ENCODE results near the gene FAM193A. TPM values are rescaled to one million over a fixed set of nuclear protein-coding genes. Genes with fewer than 3 reads are reported as not detected.

FAM193A gene
- total RNA-seq, 4 donors from 2014 or later = 9.8 to 18.7 (median 16.4) TPM

GRCh38 chr4:2574863-2575262 is 38.4 kb downstream of the FAM193A start:
- TF ChIP-seq CTCF (IDR thresholded peaks at IDR 0.05) (no peak), POLR2A (IDR thresholded peaks at IDR 0.05) (no peak)
- Histone ChIP-seq H3K4me1 (peaks cover 0 to 50% (median 6%) of the 10 kb centered on the region in 3 donors), H3K4me3 (no peak overlapping the region), H3K27me3 (no peaks in the 10 kb centered on the region), H3K9me3 (no peaks in the 10 kb centered on the region), H3K27ac (no peak overlapping the region), H3K36me3 (peaks cover 0 to 15% (median 0%) of the 10 kb centered on the region in 3 donors)
- WGBS, 2 donors = 80 to 82% methylated on average over 9 of the region's 9 CpGs
- intact Hi-C loops (cut with DNase I) = no loop called here
- DNase-seq = no peak

DNA sequence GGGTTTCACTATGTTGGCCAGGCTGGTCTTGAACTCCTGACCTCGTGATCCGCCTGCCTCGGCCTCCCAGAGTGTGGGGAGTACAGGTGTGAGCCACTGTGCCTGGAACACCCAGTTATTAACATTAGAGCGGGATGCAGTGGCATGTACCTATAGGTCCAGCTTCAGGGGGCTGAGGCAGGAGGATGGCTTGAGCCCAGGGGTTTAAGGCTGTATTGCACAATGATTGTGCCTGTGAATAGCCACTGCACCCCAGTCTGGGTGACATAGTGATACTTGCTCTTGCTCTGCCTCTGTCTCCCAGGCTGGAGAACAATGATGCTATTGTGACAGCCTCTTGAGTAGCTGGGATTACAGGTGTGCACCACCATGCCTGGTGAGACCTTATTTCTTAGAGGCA is 39.8 kb downstream of the FAM193A start:
- Histone ChIP-seq H3K4me1 (peaks cover 0 to 36% (median 0%) of the 10 kb centered on the region in 3 donors), H3K27ac (no peak overlapping the region), H3K4me3 (no peak overlapping the region), H3K27me3 (no peaks in the 10 kb centered on the region), H3K36me3 (peaks cover 0 to 19% (median 0%) of the 10 kb centered on the region in 3 donors), H3K9me3 (no peaks in the 10 kb centered on the region)
- 78% methylated on average over 1 to 3 of the region's 4 CpGs for WGBS, 2 donors
- TF ChIP-seq POLR2A (IDR thresholded peaks at IDR 0.05) = no peak
- TF ChIP-seq CTCF (IDR thresholded peaks at IDR 0.05) = no peak
- DNase-seq = no peak
- intact Hi-C loops (cut with DNase I) = no loop called here

DNA sequence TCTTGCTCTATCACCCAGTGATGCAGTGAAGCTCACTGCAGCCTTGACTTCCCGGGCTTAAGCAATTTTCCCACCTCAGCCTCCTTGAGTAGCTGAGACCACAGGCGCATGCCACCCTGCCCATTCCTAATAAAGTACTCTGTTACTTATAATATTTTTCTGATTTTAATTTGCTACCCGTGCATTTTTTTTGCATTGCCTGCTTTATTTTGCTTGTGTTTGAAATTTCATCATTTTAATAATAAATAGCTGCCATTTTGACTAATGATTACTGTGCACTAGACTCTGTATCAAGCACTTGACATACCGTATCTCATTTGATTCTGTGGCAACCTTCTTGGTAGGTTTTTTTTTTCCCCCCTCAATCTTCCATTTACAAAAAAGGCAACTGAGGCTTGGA is 41.7 kb downstream of the FAM193A start:
- peaks cover 5 to 31% (median 10%) of the 10 kb centered on the region in 3 donors for H3K4me1 ChIP-seq
- 81 to 83% methylated on average over 4 of the region's 4 CpGs for WGBS, 2 donors
- H3K27me3 ChIP-seq = no peaks in the 10 kb centered on the region
- H3K9me3 ChIP-seq = no peaks in the 10 kb centered on the region
- no peak overlapping the region for H3K27ac ChIP-seq
- no peak overlapping the region for H3K4me3 ChIP-seq
- no peak for TF ChIP-seq CTCF (IDR thresholded peaks at IDR 0.05)
- TF ChIP-seq POLR2A (IDR thresholded peaks at IDR 0.05) = no peak
- H3K36me3 ChIP-seq = peaks cover 0 to 19% (median 0%) of the 10 kb centered on the region in 3 donors
- DNase-seq = no peak
- intact Hi-C loops (cut with DNase I) = no loop called here

- Histone ChIP-seq H3K27ac (no peak overlapping the region), H3K4me1 (peaks cover 10 to 26% (median 19%) of the 10 kb centered on the region in 3 donors), H3K36me3 (peaks cover 0 to 19% (median 0%) of the 10 kb centered on the region in 3 donors), H3K9me3 (no peaks in the 10 kb centered on the region), H3K4me3 (no peak overlapping the region), H3K27me3 (no peaks in the 10 kb centered on the region)
- intact Hi-C loops (cut with DNase I) = no loop called here
- 93 to 100% methylated on average over 5 of the region's 5 CpGs for WGBS, 2 donors
- TF ChIP-seq POLR2A (IDR thresholded peaks at IDR 0.05) (no peak), CTCF (IDR thresholded peaks at IDR 0.05) (no peak)
- no peak for DNase-seq
Observed at GRCh38 chr4:2579910-2580309, 43.5 kb downstream of the FAM193A start.

- Histone ChIP-seq H3K27me3 (no peaks in the 10 kb centered on the region), H3K4me1 (peaks cover 16 to 42% (median 29%) of the 10 kb centered on the region in 3 donors), H3K36me3 (peaks cover 0 to 10% (median 0%) of the 10 kb centered on the region in 3 donors), H3K27ac (peak overlapping the region in 2 of 4 donors; percentile 3 to 30), H3K4me3 (no peak overlapping the region), H3K9me3 (no peaks in the 10 kb centered on the region)
- no peak for DNase-seq
- TF ChIP-seq CTCF (IDR thresholded peaks at IDR 0.05) (no peak), POLR2A (IDR thresholded peaks at IDR 0.05) (no peak)
- 52 to 60% methylated on average over 4 of the region's 4 CpGs for WGBS, 2 donors
- intact Hi-C loops (cut with DNase I) = no loop called here
Observed at GRCh38 chr4:2583092-2583491, 46.6 kb downstream of the FAM193A start.
